Measurements from ENCODE around the gene SPRN.
"Not testable (repeated sequence)": the region's sequence is repeated elsewhere in the genome, so short reads cannot be mapped to it uniquely, and the experiment has no call there.

Gene SPRN

GRCh38 chr10:133424102-133424501 lies 323 bp downstream of the SPRN start:
- not testable (repeated sequence) for H3K9me3 ChIP-seq (ENCODE audit: control insufficient read depth, insufficient read depth, low read length); H3K4me3 ChIP-seq (ENCODE audit: low read depth, low read length); H3K9ac ChIP-seq (ENCODE audit: low read depth, low read length); H3K4me1 ChIP-seq (ENCODE audit: control insufficient read depth, insufficient read depth, low read length); H3K27me3 ChIP-seq (ENCODE audit: control insufficient read depth, insufficient read depth, low read length)
- H3K36me3 ChIP-seq (ENCODE audit: control insufficient read depth, insufficient read depth, low read length) = peaks cover 15% of the 10 kb centered on the region

GRCh38 chr10:133422807-133423771 lies 1.3 kb downstream of the SPRN start:
- no peaks in the 10 kb centered on the region for H3K4me1 ChIP-seq (ENCODE audit: control insufficient read depth, insufficient read depth, low read length)
- H3K9ac ChIP-seq (ENCODE audit: low read depth, low read length) = no peak overlapping the region
- peak overlapping the region; percentile 8 for H3K4me3 ChIP-seq (ENCODE audit: low read depth, low read length)
- H3K9me3 ChIP-seq (ENCODE audit: control insufficient read depth, insufficient read depth, low read length) = no peaks in the 10 kb centered on the region
- no peaks in the 10 kb centered on the region for H3K27me3 ChIP-seq (ENCODE audit: control insufficient read depth, insufficient read depth, low read length)
- H3K36me3 ChIP-seq (ENCODE audit: control insufficient read depth, insufficient read depth, low read length) = peaks cover 20% of the 10 kb centered on the region

GRCh38 chr10:133422223-133422806 lies 2.1 kb downstream of the SPRN start:
- H3K27me3 ChIP-seq (ENCODE audit: control insufficient read depth, insufficient read depth, low read length) = no peaks in the 10 kb centered on the region
- no peaks in the 10 kb centered on the region for H3K4me1 ChIP-seq (ENCODE audit: control insufficient read depth, insufficient read depth, low read length)
- H3K9ac ChIP-seq (ENCODE audit: low read depth, low read length) = no peak overlapping the region
- no peak overlapping the region for H3K4me3 ChIP-seq (ENCODE audit: low read depth, low read length)
- peaks cover 20% of the 10 kb centered on the region for H3K36me3 ChIP-seq (ENCODE audit: control insufficient read depth, insufficient read depth, low read length)
- no peaks in the 10 kb centered on the region for H3K9me3 ChIP-seq (ENCODE audit: control insufficient read depth, insufficient read depth, low read length)

- H3K4me3 ChIP-seq (ENCODE audit: low read depth, low read length) = no peak overlapping the region
- peaks cover 20% of the 10 kb centered on the region for H3K36me3 ChIP-seq (ENCODE audit: control insufficient read depth, insufficient read depth, low read length)
- no peak overlapping the region for H3K9ac ChIP-seq (ENCODE audit: low read depth, low read length)
- no peaks in the 10 kb centered on the region for H3K9me3 ChIP-seq (ENCODE audit: control insufficient read depth, insufficient read depth, low read length)
- H3K27me3 ChIP-seq (ENCODE audit: control insufficient read depth, insufficient read depth, low read length) = no peaks in the 10 kb centered on the region
- no peaks in the 10 kb centered on the region for H3K4me1 ChIP-seq (ENCODE audit: control insufficient read depth, insufficient read depth, low read length)
These were observed 2.8 kb downstream of the SPRN start for GRCh38 chr10:133421336-133422222.

GRCh38 chr10:133420579-133420978 lies 3.8 kb downstream of the SPRN start:
- no peak overlapping the region for H3K4me3 ChIP-seq (ENCODE audit: low read depth, low read length)
- H3K9me3 ChIP-seq (ENCODE audit: control insufficient read depth, insufficient read depth, low read length) = no peaks in the 10 kb centered on the region
- H3K9ac ChIP-seq (ENCODE audit: low read depth, low read length) = no peak overlapping the region
- H3K36me3 ChIP-seq (ENCODE audit: control insufficient read depth, insufficient read depth, low read length) = peaks cover 20% of the 10 kb centered on the region
- no peaks in the 10 kb centered on the region for H3K4me1 ChIP-seq (ENCODE audit: control insufficient read depth, insufficient read depth, low read length)
- no peaks in the 10 kb centered on the region for H3K27me3 ChIP-seq (ENCODE audit: control insufficient read depth, insufficient read depth, low read length)

- no peaks in the 10 kb centered on the region for H3K27me3 ChIP-seq (ENCODE audit: control insufficient read depth, insufficient read depth, low read length)
These were observed 4.4 kb downstream of the SPRN start for GRCh38 chr10:133420028-133420427.

GRCh38 chr10:133419211-133419950 lies 5.0 kb downstream of the SPRN start:
- Histone ChIP-seq H3K9me3 (ENCODE audit: control insufficient read depth, insufficient read depth, low read length) (no peaks in the 10 kb centered on the region), H3K27me3 (ENCODE audit: control insufficient read depth, insufficient read depth, low read length) (no peaks in the 10 kb centered on the region), H3K9ac (ENCODE audit: low read depth, low read length) (no peak overlapping the region), H3K36me3 (ENCODE audit: control insufficient read depth, insufficient read depth, low read length) (peaks cover 20% of the 10 kb centered on the region), H3K4me3 (ENCODE audit: low read depth, low read length) (no peak overlapping the region), H3K4me1 (ENCODE audit: control insufficient read depth, insufficient read depth, low read length) (no peaks in the 10 kb centered on the region)

More at GRCh38 chr10:133420028-133420427, 4.4 kb downstream of the SPRN start:
- Histone ChIP-seq H3K36me3 (ENCODE audit: control insufficient read depth, insufficient read depth, low read length) (peaks cover 20% of the 10 kb centered on the region), H3K9me3 (ENCODE audit: control insufficient read depth, insufficient read depth, low read length) (no peaks in the 10 kb centered on the region), H3K9ac (ENCODE audit: low read depth, low read length) (no peak overlapping the region), H3K4me3 (ENCODE audit: low read depth, low read length) (no peak overlapping the region), H3K4me1 (ENCODE audit: control insufficient read depth, insufficient read depth, low read length) (no peaks in the 10 kb centered on the region)

- Histone ChIP-seq H3K4me1 (ENCODE audit: control insufficient read depth, insufficient read depth, low read length) (no peaks in the 10 kb centered on the region), H3K4me3 (ENCODE audit: low read depth, low read length) (no peak overlapping the region), H3K27me3 (ENCODE audit: control insufficient read depth, insufficient read depth, low read length) (no peaks in the 10 kb centered on the region), H3K9ac (ENCODE audit: low read depth, low read length) (no peak overlapping the region), H3K36me3 (ENCODE audit: control insufficient read depth, insufficient read depth, low read length) (peaks cover 20% of the 10 kb centered on the region), H3K9me3 (ENCODE audit: control insufficient read depth, insufficient read depth, low read length) (no peaks in the 10 kb centered on the region)
These were observed 6.0 kb downstream of the SPRN start for GRCh38 chr10:133418289-133418993.

GRCh38 chr10:133415752-133416151 lies 8.7 kb downstream of the SPRN start:
- H3K9me3 ChIP-seq (ENCODE audit: control insufficient read depth, insufficient read depth, low read length) = no peaks in the 10 kb centered on the region
- H3K4me1 ChIP-seq (ENCODE audit: control insufficient read depth, insufficient read depth, low read length) = no peaks in the 10 kb centered on the region
- H3K4me3 ChIP-seq (ENCODE audit: low read depth, low read length) = no peak overlapping the region
- no peaks in the 10 kb centered on the region for H3K27me3 ChIP-seq (ENCODE audit: control insufficient read depth, insufficient read depth, low read length)
- H3K36me3 ChIP-seq (ENCODE audit: control insufficient read depth, insufficient read depth, low read length) = peaks cover 17% of the 10 kb centered on the region
- H3K9ac ChIP-seq (ENCODE audit: low read depth, low read length) = no peak overlapping the region

- not testable (repeated sequence) for H3K9ac ChIP-seq (ENCODE audit: low read depth, low read length); H3K27me3 ChIP-seq (ENCODE audit: control insufficient read depth, insufficient read depth, low read length); H3K4me3 ChIP-seq (ENCODE audit: low read depth, low read length); H3K4me1 ChIP-seq (ENCODE audit: control insufficient read depth, insufficient read depth, low read length); H3K9me3 ChIP-seq (ENCODE audit: control insufficient read depth, insufficient read depth, low read length); H3K36me3 ChIP-seq (ENCODE audit: control insufficient read depth, insufficient read depth, low read length)
These were observed 10.0 kb downstream of the SPRN start for GRCh38 chr10:133414401-133414800.

- no peak overlapping the region for H3K9ac ChIP-seq (ENCODE audit: low read depth, low read length)
- no peaks in the 10 kb centered on the region for H3K4me1 ChIP-seq (ENCODE audit: control insufficient read depth, insufficient read depth, low read length)
- H3K4me3 ChIP-seq (ENCODE audit: low read depth, low read length) = no peak overlapping the region
- H3K36me3 ChIP-seq (ENCODE audit: control insufficient read depth, insufficient read depth, low read length) = no peaks in the 10 kb centered on the region
- no peaks in the 10 kb centered on the region for H3K9me3 ChIP-seq (ENCODE audit: control insufficient read depth, insufficient read depth, low read length)
- H3K27me3 ChIP-seq (ENCODE audit: control insufficient read depth, insufficient read depth, low read length) = no peaks in the 10 kb centered on the region
These were observed 12.1 kb downstream of the SPRN start for GRCh38 chr10:133412381-133412711.
